ENCODE results near the gene GOPC. TPM values are rescaled to one million over a fixed set of nuclear protein-coding genes. Genes with fewer than 3 reads are reported as not detected.

The GOPC gene
- total RNA-seq, 1 experiment from 2014 or later: 53.2 TPM

DNA sequence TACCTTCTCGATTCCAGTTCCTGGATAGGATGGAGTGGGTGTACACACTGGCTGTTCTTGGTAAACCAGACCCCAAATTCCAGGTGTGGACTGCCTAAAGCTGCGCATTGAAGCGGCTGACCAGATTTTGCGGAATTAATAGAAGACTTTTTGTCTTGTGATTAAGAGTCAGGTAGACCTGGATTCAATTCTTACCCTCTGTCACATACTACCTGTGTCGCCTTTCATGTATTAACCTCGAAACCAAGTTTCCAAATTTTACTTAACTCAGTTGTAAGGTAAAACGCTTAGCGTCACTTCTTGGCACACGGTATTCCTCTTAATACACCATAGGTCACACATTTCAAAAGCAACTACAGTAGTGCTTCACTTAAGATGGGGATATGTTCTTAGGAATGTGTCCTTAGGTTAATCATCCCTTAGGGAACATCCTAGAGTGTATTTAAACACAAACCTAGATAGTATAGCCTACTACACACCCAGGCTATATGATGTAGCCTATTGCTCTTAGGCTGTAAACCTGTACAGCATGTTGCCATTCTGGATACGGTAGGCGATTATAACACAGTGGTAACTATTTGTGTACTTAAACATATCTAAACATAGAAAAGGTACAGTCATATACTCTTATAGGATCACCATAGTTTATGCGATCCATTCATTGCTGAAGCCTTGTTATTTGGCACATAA is 733 bp upstream of the GOPC start:
- TSS peak; percentile 95 for BruUV-seq (replicated peaks)
- Mint-ChIP-seq H3K9me3 (ENCODE audit: unreplicated experiment) (no peaks in the 10 kb centered on the region), H3K27me3 (ENCODE audit: insufficient read depth, unreplicated experiment) (no peaks in the 10 kb centered on the region), H3K36me3 (ENCODE audit: insufficient read depth, unreplicated experiment) (peaks cover 1% of the 10 kb centered on the region), H3K4me1 (ENCODE audit: insufficient read depth, unreplicated experiment) (peaks cover 17% of the 10 kb centered on the region), H3K4me3 (ENCODE audit: unreplicated experiment) (peak overlapping the region; percentile 95), H3K27ac (ENCODE audit: low read depth, unreplicated experiment) (peak overlapping the region; percentile 96)
- intact Hi-C loops (cut with micrococcal nuclease): loop anchor here (5.0 kb wide), 3 partner anchors 46 to 229 kb away; partner anchors contain the start of gene NUS1
- CTCF ChIA-PET: interaction anchor here (0.7 to 5.9 kb wide), 18 partner anchors 15 to 613 kb away, joined by 3 to 50 read pairs (median 5); no protein-coding TSS in a partner anchor
- DNase-seq (ENCODE audit: unreplicated experiment): no peak
- POLR2A ChIA-PET: interaction anchor here (0.6 to 5.7 kb wide), 32 partner anchors 8 to 1293 kb away, joined by 3 to 51 read pairs (median 4); partner anchors contain the start of genes DCBLD1 and ROS1
- TF ChIP-seq, protein P1, sequence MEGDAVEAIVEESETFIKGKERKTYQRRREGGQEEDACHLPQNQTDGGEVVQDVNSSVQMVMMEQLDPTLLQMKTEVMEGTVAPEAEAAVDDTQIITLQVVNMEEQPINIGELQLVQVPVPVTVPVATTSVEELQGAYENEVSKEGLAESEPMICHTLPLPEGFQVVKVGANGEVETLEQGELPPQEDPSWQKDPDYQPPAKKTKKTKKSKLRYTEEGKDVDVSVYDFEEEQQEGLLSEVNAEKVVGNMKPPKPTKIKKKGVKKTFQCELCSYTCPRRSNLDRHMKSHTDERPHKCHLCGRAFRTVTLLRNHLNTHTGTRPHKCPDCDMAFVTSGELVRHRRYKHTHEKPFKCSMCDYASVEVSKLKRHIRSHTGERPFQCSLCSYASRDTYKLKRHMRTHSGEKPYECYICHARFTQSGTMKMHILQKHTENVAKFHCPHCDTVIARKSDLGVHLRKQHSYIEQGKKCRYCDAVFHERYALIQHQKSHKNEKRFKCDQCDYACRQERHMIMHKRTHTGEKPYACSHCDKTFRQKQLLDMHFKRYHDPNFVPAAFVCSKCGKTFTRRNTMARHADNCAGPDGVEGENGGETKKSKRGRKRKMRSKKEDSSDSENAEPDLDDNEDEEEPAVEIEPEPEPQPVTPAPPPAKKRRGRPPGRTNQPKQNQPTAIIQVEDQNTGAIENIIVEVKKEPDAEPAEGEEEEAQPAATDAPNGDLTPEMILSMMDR (IDR thresholded peaks at IDR 0.05; ENCODE audit: unreplicated experiment): no peak

DNA sequence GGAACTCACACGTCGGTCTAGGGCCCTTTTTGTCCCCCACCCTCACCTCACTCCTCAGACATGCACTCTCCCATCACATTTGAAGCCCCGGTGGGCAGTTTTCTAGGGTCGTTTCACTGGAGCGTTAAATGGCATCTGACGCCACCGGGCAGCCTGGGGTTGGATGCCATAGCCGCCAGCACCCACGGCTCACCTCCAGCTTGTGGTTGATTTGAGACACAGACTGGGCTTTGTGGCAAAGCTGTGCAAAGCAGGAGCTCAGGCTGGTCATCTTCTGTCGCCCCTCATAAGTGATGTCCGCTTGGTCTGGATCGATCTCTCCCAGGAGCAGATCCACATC is 530 bp downstream of the GOPC start:
- H3K4me3 Mint-ChIP-seq (ENCODE audit: unreplicated experiment): peak overlapping the region; percentile 95
- TF ChIP-seq, protein P1 (IDR thresholded peaks at IDR 0.05; ENCODE audit: unreplicated experiment): no peak
- H3K27ac Mint-ChIP-seq (ENCODE audit: low read depth, unreplicated experiment): peak overlapping the region; percentile 96
- intact Hi-C loops (cut with micrococcal nuclease): loop anchor here (5.0 kb wide), 3 partner anchors 44 to 231 kb away; partner anchors contain the start of gene NUS1
- ChIA-PET CTCF (interaction anchor here (0.6 to 5.9 kb wide), 8 partner anchors 14 to 434 kb away, joined by 3 to 50 read pairs (median 4); no protein-coding TSS in a partner anchor), POLR2A (interaction anchor here (0.6 to 5.7 kb wide), 26 partner anchors 9 to 1294 kb away, joined by 3 to 51 read pairs (median 5); partner anchors contain the start of genes DCBLD1 and ROS1)
- H3K36me3 Mint-ChIP-seq (ENCODE audit: insufficient read depth, unreplicated experiment): peaks cover 14% of the 10 kb centered on the region
- BruUV-seq (replicated peaks): no TSS peak
- no peak for DNase-seq (ENCODE audit: unreplicated experiment)
- no peaks in the 10 kb centered on the region for H3K27me3 Mint-ChIP-seq (ENCODE audit: insufficient read depth, unreplicated experiment)
- H3K9me3 Mint-ChIP-seq (ENCODE audit: unreplicated experiment): no peaks in the 10 kb centered on the region
- H3K4me1 Mint-ChIP-seq (ENCODE audit: insufficient read depth, unreplicated experiment): peaks cover 17% of the 10 kb centered on the region

DNA sequence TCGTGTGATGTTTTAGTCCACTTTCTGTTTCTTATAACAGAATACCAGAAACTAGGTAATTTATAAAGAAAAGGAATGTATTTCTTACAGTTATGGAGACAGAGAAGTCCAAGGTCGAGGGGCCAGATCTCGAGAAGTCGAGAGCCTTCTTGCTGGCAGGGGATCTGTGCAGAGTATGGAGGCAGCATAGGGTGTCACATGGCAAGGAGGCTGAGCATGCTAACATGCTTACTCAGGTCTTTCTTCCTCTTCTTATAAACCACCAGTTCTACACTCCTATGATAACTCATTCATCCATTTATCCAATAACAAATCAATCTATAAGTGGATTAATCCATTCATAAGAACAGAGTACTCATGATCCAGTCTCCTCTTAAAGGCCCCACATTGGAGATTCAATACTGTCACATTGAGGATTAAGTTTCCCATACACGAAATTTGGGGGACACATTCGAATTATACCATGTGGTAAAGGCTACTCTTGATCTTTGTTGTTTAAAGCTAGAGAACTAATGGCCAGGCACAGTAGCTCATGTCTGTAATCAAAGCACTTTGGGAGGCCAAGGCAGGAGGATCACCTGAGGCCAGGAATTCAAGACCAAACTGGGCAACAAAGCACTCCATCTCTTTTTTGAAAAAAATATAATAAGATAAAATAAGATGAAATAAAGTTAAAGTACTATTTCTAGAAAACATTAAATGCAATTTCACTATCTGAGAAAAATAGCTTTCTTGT is 2.1 kb downstream of the GOPC start:
- Mint-ChIP-seq H3K36me3 (ENCODE audit: insufficient read depth, unreplicated experiment) (peaks cover 17% of the 10 kb centered on the region), H3K27me3 (ENCODE audit: insufficient read depth, unreplicated experiment) (no peaks in the 10 kb centered on the region), H3K4me1 (ENCODE audit: insufficient read depth, unreplicated experiment) (peaks cover 17% of the 10 kb centered on the region), H3K27ac (ENCODE audit: low read depth, unreplicated experiment) (no peak overlapping the region), H3K4me3 (ENCODE audit: unreplicated experiment) (peak overlapping the region; percentile 95), H3K9me3 (ENCODE audit: unreplicated experiment) (no peaks in the 10 kb centered on the region)
- ChIA-PET POLR2A (interaction anchor here (0.8 to 5.7 kb wide), 13 partner anchors 10 to 176 kb away, joined by 3 to 51 read pairs (median 6); partner anchors contain the start of gene ROS1), CTCF (interaction anchor here (0.8 kb wide), 2 partner anchors 200 to 222 kb away, joined by 3 read pairs; no protein-coding TSS in a partner anchor)
- BruUV-seq (replicated peaks): no TSS peak
- intact Hi-C loops (cut with micrococcal nuclease): loop anchor here (5.0 kb wide), 3 partner anchors 43 to 232 kb away; partner anchors contain the start of gene NUS1
- DNase-seq (ENCODE audit: unreplicated experiment): peak; percentile 44
- TF ChIP-seq, protein P1 (IDR thresholded peaks at IDR 0.05; ENCODE audit: unreplicated experiment): no peak

DNA sequence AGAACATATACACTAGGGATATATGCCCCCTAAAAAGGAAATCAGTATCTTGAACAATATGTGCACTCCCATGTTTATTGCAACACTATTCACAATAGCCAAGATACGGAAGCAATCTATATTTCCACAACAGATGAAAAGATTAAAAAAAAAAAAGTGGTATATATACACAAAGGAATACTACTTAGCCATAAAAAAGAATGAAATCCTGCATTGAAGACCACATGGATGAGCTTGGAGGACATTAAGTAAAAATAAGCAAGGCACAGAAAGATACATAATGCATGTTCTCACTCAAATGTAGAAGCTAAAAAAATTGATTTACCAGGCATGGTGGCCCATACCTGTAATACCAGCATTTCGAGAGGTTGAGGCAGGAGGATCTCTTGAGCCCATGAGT is 4.6 kb downstream of the GOPC start:
- TF ChIP-seq, protein P1 (IDR thresholded peaks at IDR 0.05; ENCODE audit: unreplicated experiment): no peak
- intact Hi-C loops (cut with micrococcal nuclease): no loop called here
- Mint-ChIP-seq H3K9me3 (ENCODE audit: unreplicated experiment) (no peaks in the 10 kb centered on the region), H3K4me1 (ENCODE audit: insufficient read depth, unreplicated experiment) (peaks cover 17% of the 10 kb centered on the region), H3K4me3 (ENCODE audit: unreplicated experiment) (no peak overlapping the region), H3K27ac (ENCODE audit: low read depth, unreplicated experiment) (no peak overlapping the region), H3K36me3 (ENCODE audit: insufficient read depth, unreplicated experiment) (peaks cover 17% of the 10 kb centered on the region), H3K27me3 (ENCODE audit: insufficient read depth, unreplicated experiment) (no peaks in the 10 kb centered on the region)
- BruUV-seq (replicated peaks): no TSS peak
- ChIA-PET POLR2A (interaction anchor here (1.0 to 2.1 kb wide), 3 partner anchors 49 to 200 kb away, joined by 3 to 5 read pairs (median 4); no protein-coding TSS in a partner anchor), CTCF (interaction anchor here (0.6 to 1.1 kb wide), 4 partner anchors 17 to 148 kb away, joined by 3 to 5 read pairs (median 3); no protein-coding TSS in a partner anchor)
- no peak for DNase-seq (ENCODE audit: unreplicated experiment)

Data from MCF 10A (cell line).